Breast epithelium (tissue), 3 donors: ENCODE results near the gene PPM1J.

Experiments
- CTCF ChIP-seq, 3 donors: fragments of 450-650 bp; IDR thresholded peaks; one replicate each; pipeline ENCODE4 v1.5.1; 2016 to 2017; ENCODE audit warnings: antibody characterized with exemption in 3 of 3, mild to moderate bottlenecking in 3 of 3, moderate library complexity in 3 of 3
- POLR2A ChIP-seq: fragments of 450-650 bp; IDR thresholded peaks from one replicate; pipeline ENCODE4 v1.6.1; 2016; ENCODE audit warnings: antibody characterized with exemption, mild to moderate bottlenecking, moderate library complexity
- POLR2AphosphoS5 ChIP-seq, 3 donors: sonication (generic); formaldehyde crosslinking; IDR thresholded peaks; one replicate each; pipeline ENCODE4 v1.6.1; 2017; ENCODE audit warnings: antibody characterized with exemption in 3 of 3

GRCh38 chr1:112697781-112698201, 17.3 kb downstream of the PPM1J start:
- no peak for TF ChIP-seq CTCF (IDR thresholded peaks at IDR 0.05)
- no peak for TF ChIP-seq POLR2A
- no peak for TF ChIP-seq POLR2AphosphoS5 (IDR thresholded peaks at IDR 0.05)
